HS-5 (cell line): ENCODE data around the gene MRPL44.

Experiments
- DNase-seq: peaks from one replicate; pipeline ENCODE4 v3.0.0-alpha.2; 2012; ENCODE audit warnings: low read depth

Gene MRPL44

DNA sequence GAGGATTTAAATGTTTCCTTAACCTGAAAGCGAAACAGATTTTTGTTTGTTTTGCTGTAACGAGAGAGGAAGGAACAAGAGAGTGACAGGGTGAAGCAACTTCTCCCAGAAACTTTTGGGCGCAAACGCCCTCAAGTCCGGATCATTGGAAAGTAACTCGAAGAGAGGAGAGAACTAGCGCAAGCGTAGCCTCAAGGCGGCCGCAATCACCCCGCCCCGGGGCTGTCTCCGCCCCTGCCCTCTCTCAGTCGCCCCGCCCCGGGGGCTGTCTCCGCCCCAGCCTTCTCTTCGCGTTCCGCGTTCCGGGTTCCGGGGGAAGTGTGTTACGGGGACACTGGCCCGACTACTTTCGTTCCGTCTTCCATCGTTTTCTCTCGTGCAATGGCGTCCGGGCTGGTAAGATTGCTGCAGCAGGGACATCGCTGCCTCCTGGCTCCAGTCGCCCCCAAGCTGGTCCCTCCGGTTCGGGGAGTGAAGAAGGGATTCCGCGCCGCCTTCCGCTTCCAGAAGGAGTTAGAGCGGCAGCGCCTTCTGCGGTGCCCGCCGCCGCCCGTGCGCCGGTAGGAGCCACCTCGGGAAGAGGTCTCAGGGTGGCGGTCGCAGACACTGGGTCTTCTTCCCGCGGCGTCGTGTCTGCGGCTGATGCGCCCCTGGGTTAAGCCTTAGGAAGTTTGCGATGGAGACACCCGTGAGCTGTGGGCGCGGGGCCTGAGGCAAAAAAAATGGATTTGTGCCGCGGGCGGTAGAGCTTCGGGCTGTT, at the start of gene MRPL44:
Gene MRPL44 (plus strand): TSS at position 372 of the 760 bp plus-strand sequence. CDS start 10 bp downstream, at position 382.
- DNase-seq: peak; percentile 90

DNA sequence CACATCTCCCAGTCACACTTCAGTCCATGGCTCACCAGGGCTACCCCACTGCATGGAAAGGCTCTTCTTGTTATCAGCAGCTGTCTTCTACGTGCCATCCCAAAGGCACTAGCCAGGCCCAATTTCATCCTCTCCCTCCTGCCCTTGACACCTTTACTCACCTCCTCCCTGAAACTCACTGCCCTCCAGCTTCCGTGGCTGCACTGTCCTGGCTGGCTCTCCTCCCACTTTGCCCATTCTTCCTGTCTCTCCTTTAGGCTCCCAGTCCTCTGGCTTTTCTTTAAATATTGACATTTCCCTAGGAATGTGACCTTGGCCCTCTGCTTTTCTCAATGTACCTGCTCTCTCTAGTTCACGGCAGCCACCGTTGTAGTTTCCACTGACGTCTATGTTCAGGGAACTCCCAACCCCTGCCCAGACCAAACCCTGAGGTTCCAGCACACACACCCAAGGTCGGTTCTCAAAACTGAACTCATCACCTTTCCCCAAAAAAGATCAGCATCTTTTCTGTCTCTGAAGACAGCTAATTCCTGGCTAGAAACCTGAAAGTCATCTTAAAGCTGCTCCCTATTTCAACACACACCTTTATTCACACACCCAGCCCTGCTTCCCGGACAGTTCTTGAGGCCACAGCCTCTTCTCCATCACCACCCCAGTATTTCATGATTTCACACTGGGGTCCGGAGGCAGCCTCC, 48.8 kb upstream of the MRPL44 start:
- DNase-seq: no peak

DNA sequence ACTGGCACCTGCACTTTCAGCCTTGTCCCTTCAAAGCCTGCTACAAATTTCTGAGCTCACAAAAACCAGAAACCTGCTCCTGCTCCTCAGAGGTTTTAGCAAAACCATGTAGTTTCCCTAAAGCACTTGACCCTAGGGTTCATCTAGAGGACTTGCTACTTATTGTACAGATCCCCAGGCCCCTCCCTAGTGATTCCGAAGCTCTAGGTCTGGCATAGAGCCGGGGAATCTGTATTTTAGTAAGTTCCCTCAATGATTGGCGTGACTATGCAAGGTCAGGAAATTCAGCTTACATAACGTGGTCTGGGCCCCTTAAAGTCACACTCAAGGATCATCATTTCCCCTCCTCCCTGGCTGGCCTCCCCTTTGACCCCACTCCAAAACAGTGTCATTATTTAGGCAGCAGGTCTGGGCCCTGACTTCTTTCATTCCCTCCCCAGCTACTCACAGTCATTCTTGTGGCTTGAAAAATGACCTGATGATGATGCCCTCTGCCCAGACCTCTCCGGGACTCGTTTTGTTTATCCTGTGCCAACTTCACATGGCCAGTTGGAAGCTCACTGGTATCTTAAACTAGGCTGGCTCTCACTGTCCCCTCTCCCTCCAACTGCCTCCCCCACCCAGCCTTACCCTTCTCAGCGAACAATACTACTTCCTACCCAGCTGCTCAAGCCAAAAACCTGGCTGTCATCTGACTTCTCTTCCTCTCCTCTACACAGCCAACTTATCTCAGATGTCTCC, 48.1 kb upstream of the MRPL44 start:
- DNase-seq: no peak

DNA sequence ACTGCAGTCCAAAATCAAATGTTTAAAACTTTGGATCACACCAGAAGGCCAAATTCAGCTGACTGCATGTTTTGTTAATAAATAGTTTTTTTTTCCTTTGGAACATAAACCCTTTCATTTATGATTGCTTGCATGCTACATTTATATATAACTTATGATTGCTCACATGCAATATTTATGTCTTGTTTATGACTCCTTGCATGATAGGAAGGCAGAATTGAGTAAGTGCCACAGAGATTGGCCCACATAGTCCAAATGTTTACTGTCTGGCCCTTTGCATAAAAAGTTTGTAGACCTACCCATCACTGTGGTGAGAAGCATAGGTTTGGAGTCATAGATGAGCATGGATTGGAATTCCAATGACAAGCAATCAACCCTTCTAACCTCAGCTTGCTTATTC, 42.9 kb upstream of the MRPL44 start:
- DNase-seq: no peak

DNA sequence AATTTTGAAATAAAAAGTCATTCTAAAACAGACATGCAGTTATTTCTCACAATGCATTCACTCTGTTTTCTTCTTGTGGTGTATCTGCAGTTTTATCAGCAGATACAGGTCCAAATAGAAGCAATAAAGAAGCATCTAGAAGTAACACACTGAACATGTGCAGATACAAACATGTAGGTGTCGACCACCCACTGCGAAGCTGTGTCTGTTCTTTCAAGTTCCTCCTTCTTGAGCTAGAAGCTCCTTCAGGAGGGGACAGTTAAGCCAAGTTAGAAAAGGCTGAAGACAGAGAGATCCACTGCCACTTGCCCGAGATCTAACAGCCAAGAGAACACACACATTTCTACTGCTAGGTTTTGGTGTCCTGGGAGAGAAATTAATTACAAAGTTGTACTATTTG, 42.2 kb upstream of the MRPL44 start:
- DNase-seq: no peak

DNA sequence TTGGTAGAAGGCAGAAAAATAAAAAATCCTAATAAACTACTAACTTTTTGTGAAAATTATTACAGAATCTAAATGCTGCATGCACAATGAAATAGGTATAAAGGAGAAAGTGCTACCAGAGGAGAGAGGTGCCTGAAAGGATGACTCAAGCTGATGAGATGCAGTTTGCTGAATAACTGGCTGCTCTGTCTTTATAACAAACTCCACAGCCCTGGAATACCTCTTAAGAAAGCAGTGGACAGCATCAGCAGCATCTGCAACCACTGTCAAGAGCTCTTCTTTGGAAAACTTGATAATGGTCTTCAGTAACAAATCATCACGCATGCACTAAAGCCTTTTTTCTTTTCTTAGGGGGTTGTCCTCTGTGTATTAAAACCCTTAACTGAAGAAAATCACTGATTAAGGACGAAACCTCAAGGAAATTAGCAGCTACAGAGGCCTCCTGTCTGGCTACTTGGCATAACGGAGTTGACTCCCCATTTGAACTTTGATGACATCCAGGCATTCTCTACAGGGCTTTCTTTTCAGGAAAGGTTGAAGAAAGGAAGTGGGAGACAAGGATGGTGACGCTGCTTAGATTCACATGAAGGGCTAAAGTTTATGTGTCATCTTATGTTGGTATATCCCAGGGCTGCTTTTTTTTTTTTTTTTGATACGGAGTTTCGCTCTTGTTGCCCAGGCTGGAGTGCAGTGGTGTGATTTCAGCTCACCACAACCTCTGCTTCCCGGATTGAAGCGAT, 40.9 kb upstream of the MRPL44 start:
- DNase-seq: no peak

DNA sequence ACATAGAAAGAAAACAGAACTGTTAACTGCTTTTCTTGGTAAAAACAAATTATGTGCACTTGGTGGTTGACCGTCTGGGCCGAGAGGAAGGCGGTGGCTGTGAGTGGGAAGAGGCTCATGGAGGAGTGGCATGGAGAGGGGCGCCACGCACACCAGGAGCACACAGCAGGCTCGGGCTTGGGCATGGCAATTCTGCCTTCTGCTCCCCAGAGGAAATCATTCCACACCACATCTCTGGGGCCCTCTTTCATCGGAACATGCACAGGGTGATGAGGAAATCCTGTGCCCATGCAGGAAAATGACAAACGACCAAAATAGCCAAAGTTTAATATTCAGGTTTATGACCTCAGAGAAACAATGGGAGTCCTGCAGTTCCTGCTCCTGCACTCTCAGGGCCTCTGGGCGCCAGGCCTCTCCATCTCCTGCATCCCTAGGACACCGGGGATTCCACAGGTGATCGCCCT, 38.6 kb upstream of the MRPL44 start:
- no peak for DNase-seq

DNA sequence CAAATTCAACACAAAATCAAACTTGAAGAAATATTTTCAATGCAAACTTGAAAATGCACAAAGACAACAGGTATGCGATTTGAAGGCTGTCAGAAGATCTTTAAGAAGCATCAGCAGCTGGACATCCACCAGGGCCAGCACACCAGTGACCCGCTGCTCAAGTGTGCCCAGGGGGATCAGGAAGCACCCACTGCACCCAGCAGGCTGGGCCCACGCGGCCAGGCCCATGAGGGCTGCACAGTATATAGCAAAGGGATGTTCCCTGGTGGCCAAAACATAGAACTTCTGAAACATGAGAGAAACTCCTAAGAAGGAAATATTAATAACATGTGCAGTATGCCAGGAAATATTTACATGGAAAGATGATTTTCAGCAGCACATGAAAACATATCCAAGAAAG, 37.2 kb upstream of the MRPL44 start:
- no peak for DNase-seq

DNA sequence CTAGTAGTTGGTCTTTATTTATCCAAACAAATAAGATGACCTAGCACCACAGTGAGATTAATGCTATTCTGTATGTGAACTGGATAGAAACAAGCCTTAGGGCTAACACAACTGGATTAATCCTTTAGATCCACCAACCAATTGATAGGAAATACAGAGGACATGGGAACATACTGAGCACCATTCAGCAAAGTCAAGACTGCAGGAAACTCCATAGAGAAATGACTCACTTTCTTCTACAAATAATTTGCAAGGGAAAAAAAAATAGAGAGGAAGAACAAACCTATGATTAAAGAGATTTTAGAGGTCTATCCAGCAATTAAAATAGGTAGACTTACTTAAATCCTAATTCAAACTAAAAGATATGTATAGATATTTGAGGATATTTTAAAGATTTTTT, 36.1 kb upstream of the MRPL44 start:
- DNase-seq: no peak

DNA sequence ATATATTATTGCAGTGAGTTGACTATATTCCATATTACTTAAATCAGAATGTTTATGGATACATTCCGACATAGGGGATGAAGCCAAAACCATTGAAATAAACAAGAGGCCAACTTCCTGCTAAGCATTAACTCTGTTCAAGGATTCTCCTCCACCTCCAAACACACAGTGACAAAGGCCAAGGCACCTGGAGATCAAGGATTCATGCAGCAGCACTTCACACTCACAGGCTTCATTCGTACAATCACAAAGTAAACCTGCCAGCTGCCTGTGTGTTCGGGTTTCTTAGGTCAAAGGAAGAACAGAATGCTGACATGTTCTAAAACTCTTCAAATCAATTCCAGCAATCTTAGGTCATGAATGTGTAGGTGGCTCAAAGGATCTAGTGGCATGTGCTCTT, 35.0 kb upstream of the MRPL44 start:
- DNase-seq: no peak

DNA sequence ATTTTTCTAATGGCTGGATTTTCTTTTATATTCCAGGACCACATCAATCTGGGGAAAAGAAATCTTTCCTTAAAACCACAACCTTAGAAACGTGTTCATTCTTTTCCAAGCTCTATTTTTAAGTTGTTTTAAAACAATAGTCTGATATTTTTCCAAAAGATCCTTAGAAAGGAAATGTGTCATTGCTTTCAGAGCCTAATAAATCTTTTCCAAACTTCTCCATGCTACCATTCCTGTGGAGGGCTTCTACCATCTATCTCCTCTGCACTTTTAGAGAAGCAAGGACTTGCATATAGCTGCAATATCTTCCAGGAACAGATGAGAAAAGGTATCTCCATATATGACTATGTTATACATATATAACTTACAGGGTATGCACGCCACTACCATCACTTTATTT, 33.3 kb upstream of the MRPL44 start:
- DNase-seq: no peak

DNA sequence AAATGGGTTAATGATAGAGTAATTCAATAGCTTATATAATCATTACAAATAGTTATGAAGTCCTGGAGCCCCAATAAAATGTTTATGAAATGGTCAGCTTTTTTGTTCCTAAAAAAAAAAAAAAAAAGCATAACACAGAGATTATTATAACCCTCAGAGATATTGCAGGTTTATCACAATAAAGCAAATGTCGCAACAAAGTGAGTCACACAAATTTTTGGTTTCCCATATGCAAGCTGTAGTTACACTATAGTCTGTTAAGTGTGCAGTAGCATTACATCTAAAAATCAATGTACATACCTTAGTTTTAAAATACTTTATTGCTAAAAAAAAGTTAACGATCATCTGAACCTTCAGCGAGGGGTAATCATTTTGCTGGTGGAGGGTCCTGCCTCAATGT, 32.2 kb upstream of the MRPL44 start:
- DNase-seq: peak; percentile 80

DNA sequence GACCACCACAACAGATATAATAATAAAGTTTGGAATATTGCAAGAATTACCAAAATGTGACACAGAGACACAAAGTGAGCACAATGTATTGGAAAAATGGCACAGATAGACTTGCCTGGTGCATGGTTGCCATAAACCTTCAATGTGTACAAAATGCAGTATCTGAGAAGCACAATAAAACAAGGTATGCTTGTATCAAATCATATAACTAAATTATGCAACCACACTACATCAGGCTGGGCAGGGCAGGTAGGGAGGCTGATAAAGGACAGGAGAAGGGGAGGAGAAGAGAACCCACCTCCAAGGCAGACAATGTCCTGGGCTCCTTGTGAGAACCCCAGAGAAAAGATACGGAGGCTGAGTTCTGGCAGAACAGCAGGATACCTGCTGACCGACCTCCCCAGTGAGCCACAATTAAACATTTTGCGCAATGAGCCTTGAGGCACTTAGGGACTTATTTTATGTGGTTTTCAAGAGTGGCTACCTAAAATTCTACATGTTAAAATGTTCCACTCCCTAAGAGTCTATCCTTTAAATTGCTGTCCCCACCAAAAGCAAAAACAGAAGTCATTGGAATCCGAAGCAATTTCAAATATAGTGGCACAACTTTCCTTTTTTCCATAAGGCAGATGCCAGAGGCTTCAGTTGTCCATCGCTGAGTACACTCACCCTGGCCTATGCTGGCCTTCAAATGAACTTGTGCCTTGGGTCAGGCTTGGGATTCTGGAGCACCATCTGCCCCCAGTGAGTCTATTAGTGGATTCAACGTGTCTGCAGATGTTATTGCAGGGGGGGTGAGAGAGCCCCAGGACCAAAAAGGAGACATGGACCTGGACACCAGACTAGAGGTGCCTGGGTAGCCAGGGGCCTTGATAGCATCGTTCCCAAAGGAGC, 28.9 kb upstream of the MRPL44 start:
- DNase-seq: no peak

DNA sequence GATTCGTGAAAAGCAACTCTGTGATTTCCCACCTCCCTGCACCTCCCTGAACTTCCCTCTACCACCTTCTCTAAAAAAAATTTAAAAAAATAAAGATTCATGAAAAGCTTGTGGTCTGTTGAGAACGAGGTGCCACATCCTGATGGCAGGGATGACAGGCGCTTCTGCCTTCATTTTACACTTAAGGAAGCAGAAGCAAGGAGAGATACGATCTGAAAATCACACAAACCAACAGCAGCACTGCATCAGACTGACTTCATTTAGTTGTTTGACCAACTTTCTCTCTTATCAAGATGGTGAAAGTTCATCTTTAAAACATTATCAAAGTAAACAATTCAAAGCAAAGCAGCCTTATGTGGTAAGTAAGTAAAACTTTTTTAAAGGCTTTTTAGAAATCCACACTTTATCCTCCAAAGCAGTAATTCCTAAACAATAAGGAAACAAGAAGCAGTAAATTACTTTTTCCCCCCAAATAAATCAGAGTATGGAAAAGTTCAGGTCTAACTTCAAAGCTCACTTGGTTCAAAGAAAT, 27.6 kb upstream of the MRPL44 start:
- no peak for DNase-seq

DNA sequence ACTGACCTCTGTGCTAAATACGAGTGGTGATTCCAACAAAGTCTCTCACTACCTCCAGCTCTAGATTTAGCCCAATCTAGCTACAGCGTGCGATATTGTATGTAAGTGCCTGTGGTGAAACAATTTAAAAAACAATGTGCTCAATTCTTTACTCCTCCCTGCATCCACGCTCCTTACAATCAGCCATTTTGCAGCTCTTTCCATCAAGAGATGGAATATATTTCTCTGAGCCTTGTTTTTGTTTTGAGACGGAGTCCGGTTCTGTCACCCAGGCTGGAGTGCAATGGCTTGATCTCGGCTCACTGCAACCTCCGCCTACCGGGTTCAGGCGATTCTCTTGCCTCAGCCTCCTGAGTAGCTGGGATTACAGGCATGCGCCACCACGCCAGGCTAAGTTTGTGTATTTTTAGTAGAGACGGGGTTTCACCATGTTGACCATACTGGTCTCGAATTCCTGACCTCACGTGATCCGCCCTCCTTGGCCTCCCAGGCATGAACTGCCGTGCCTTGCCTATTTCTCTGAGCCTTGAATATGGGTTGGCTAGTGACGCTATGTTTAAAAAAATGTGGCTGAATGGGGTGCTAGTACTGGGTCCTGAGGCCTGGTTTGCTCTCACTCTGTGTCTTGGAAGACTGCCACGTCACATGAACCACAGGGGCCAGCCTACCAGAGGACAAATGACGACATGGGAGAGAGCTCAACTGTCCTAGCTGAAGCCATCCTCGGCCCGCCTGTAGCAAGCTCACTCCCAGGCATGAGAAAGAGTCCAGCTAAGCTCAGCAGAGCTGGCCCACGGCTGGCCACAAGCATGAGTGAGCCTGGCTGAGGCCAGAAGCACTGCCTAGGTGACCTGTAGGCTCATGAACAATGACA, 26.9 kb upstream of the MRPL44 start:
- DNase-seq: no peak

DNA sequence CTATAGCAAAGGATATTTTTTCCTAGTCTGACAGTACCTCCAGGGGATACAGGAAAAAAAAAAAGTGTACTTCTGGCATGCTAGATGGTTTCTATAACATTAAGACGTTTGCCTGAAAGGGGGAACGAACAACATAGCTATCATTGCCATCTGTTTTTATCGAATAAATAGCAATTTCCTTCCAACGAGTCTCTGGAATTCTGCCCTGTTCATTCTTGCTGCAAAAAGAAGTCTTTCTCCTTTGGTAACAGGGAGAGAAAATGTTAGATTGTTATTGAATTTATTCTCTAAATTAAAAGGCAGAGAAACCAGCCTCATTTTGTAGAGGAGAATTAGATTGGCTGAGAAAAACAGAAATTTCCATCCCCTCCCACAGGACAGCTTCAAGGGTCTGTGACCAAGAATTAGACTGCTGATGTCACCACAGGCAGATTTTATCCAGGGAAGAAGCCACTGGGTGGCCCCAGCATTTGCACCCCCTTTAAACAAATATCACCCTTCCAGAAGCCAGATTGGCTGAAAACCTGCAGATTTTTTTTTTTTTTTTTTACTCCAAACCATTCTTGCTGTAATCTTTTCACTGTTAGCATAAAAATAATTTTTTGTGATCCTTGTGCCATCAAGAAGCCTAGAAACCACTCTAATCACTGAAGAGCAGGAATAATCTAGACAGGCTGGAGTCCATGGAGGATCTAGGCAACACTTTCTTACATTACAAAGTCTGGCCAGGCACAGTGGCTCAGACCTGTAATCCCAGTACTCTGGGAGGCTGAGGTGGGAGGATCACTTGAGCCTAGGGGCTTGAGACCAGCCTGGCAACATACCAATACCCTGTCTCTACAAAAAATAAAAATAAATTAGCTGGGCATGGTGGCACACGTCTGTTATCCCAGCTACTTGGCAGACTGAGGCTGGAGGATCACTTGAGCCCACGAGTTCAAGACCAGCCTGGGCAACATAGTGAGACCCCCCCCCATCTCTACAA, 24.2 kb upstream of the MRPL44 start:
- no peak for DNase-seq

DNA sequence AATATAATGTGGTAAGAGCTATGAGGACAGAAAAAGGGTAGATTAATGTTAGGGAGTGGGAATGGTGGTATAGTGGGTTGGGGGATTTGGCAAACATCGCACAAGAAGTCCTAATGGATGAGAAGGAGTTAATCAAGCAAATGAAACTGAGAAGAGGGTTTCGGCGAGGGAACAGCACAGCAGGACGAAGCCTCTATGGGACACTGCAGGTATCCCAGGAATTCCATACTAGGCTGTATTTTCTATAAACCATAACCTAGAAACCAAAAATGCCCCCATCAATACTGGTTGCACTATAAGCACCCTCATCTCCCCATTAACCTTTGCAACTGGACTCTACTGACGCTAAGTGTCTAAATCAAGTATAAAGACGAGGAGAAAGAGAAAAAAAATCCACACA, 22.4 kb upstream of the MRPL44 start:
- no peak for DNase-seq

DNA sequence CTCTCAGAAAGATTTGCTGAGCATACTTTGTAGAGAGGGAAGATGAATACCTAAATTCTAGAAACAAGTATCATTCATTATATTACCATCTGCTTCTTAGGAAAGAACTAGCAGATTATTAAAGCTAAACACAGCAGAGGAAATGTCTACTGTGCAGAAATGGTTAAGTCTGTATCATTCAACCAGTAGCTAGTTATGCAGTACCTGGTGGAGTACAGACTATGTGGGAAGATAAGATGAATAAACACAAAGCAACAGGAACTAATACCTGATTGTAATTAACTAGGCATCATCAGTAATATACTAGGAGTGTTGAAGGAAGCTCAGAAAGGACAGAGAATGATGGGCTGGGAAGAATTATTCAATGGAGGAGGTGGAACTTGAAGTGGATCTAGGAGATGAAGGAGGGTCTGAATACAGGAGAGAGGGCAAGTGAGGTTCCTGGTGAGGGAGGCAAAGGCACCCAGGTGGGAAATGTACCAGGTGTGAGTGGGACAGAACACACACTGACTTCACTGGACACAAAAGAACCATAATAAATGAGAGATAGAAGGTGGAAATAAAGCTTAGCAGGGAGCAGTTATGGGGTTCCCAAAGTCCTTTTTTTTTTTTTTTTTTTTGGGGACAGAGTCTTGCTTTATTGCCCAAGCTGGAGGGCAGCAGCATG, 21.7 kb upstream of the MRPL44 start:
- no peak for DNase-seq
